Measurements from ENCODE around the gene ANP32D.
"Not testable (repeated sequence)": the region's sequence is repeated elsewhere in the genome, so short reads cannot be mapped to it uniquely, and the experiment has no call there.

ANP32D gene

GRCh38 chr12:48472259-48472658 is at the start of gene ANP32D:
Gene ANP32D, plus strand, starts transcription at chr12:48472559. Its CDS starts 106 bp downstream, at chr12:48472665.
- no peak for DNase-seq

DNA sequence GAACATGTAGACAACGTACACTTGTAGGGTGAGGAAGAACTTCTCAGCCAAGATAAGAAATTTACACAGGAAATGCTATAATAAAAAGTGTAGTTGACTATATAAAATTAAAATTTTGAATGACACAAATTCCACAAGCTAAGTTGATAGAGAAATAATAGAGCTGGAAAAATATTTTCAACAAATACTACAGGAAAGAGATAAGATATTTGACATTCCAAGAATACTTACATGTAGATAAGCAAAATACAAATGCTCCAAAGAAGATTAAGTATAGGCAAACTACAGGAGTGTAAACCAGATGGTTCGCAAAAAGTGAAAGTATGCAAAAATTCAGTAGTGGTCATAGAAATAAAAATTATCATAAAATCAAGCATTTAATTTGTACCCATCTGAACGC is 49.2 kb upstream of the ANP32D start:
- no peak for DNase-seq

DNA sequence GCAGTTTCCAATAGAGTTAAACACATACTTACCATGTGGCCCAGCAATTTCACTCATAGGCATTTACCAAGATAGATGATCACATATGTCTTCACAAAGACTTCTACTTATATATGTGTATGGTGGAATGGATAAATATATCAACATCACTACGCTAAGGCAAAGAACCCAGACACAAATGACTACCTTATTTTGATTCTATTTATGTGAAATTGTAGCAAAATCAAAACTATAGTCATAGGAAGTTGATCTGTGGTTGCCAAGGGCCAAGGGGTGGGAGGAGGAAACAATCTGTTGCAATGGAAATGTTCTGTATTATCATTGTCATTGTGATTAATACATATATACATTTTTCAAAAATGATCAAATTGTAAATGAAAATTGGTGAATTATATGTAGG is 47.7 kb upstream of the ANP32D start:
- no peak for DNase-seq

DNA sequence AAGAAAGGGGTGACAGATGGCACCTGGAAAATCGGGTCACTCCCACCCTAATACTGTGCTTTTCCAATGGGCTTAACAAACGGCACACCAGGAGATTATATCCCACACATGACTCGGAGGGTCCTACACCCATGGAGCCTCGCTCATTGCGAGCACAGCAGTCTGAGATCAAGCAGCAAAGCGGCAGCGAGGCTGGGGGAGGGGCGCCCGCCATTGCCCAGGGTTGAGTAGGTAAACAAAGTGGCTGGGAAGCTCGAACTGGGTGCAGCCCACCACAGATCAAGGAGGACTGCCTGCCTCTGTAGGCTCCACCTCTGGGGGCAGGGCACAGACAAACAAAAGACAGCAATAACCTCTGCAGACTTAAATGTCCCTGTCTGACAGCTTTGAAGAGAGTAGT is 38.3 kb upstream of the ANP32D start:
- DNase-seq, result not testable (repeated sequence)

- no peak for DNase-seq
Observed at GRCh38 chr12:48441069-48441468, 31.3 kb upstream of the ANP32D start.

DNA sequence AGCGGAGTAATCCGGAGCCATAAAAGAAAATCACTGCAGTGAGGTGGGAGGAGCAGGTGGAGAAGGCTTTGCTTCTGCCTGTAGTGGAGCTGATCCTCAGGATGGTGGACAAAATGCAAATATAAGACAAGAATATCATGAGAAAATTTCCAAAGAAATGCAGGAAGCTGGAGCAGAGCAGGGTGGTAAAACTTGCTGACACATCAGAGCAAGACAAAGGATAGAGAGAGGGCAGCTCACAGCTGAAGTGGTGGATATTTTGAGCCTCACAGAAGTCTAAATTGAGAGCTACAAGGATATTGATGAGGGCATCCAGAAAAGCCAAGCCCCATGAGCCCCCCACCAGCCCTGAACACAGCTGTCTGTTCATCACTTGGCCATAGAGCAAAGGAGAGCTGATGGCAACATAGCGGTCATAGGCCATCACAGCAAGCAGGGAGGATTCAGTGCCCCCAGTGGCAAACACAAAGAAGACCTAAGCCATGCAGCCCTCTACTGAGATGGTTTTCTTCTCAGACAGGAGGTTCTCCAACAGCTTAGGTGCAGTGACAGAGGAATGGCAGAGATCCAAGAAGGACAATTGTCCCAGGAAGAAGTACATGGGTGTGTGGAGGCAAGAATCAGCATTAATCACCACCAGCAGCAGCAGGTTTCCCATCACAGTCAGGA is 30.0 kb upstream of the ANP32D start:
- DNase-seq, result no peak

GRCh38 chr12:48445538-48445937 is 26.8 kb upstream of the ANP32D start:
- DNase-seq, result no peak

DNA sequence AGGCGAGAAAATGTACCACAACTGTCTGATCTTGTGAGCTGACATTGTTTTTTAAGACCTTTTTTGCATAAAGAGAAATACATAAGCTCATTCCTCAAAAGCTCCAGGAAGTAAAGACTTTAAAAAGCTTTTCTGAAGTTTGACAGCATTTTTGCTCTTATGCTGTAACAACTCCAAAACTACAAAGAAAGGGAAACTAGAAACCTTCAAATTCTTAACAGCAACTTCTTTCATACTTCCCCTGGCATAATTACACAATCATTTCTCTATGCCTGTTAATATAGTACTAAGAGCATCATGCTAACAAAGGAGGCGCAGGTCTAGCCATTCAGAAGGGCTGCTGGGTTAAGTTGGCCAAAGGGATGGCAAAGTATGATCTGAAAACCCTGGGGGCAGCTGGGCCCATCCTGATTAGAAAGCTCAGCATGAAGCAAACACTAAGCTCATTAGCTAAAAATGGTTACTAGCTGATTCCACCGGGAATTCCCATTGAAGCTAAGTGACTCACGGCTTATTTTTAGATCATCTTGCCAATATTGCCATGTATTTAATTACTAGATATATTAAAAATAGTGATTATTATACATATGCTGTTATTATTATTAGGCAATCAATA is 26.1 kb upstream of the ANP32D start:
- DNase-seq, result no peak

DNA sequence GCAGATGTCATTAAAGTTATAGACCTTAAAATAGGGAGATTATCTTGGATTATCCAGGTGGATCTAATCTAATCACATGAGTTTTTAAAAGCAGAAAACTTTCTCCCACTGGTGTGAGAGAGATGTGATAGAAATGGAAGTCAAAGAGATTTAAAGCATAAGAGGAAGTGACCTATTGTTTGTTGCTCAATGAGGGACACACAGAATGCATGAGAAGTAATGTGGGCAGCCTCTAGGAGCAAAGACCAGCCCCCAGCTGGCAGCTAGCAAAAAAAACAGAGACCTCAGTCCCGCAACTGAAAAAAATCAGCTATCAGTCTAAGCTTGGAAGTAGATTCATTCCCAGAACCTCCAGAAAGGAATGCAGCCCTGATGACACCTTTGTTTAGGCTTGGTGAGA is 24.6 kb upstream of the ANP32D start:
- DNase-seq, result no peak

- no peak for DNase-seq
Observed at GRCh38 chr12:48451372-48451771, 21.0 kb upstream of the ANP32D start.

GRCh38 chr12:48452961-48453360 is 19.4 kb upstream of the ANP32D start:
- DNase-seq, result not testable (repeated sequence)

GRCh38 chr12:48454667-48455066 is 17.7 kb upstream of the ANP32D start:
- no peak for DNase-seq

GRCh38 chr12:48455116-48455515 is 17.2 kb upstream of the ANP32D start:
- no peak for DNase-seq

DNA sequence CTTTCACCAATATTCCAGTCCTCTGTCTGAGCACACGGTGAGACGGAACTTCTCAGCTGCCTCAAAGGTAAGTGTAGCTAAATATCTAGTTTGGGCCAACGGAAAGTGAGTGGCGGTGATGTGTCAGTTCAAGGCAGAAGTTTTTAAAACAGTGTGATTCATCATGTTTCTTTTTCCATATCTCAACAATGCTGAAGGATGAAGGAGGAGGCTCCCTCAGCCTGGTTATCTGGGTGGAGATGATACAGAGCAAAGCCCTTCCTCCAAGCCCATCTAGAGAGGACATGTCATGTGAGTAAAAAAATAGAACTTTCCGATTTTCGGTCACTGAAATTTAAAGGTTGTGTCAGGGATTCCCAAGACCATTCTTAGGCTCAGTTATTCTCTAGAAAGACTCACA is 13.1 kb upstream of the ANP32D start:
- no peak for DNase-seq

DNA sequence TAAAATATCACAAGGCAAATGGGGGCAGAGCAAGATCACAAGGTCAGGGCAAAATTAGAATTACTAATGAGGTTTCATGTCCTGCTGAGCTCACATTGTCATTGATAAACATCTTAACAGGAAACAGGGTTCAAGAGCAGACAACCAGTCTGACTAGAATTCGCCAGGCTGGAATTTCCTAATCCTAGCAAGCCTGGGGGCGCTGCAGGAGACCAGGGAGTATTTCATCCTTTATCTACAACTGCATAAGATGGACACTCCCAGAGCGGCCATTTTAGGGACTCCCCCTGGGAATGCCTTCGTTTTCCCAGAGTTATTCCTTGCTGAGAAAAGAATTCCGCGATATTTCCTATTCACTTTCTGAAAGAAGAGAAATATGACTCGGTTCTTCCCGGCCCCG is 3.3 kb upstream of the ANP32D start:
- not testable (repeated sequence) for DNase-seq

DNA sequence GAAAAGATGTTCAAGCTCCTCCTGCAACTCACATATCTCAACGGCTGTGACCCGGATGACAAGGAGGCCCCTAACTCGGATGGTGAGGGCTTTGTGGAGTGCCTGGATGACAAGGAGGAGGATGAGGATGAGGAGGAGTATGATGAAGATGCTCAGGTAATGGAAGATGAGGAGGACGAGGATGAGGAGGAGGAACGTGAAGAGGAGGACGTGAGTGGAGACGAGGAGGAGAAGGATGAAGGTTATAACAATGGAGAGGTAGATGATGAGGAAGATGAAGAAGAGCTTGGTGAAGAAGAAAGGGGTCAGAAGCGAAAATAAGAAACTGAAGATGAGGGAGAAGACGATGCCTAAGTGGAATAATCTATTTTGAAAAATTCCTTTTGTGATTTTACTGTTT is 702 bp downstream of the ANP32D start:
- no peak for DNase-seq

DNA sequence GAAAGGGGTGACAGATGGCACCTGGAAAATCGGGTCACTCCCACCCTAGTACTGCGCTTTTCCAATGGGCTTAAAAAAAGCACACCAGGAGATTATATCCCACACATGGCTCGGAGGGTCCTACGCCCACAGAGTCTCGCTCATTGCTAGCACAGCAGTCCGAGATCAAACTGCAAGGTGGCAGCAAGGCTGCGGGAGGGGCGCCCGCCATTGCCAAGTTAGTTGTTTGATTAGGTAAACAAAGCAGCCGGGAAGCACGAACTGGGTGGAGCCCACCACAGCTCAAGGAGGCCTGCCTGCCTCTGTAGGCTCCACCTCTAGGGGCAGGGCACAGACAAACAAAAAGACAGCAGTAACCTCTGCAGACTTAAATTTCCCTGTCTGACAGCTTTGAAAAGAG is 2.1 kb downstream of the ANP32D start:
- not testable (repeated sequence) for DNase-seq

- DNase-seq, result no peak
Observed at GRCh38 chr12:48482198-48482597, 9.8 kb downstream of the ANP32D start, which contains the start of gene C12orf54. Gene C12orf54, plus strand, starts transcription at chr12:48482498. Its CDS starts 799 bp downstream, at chr12:48483297.

DNA sequence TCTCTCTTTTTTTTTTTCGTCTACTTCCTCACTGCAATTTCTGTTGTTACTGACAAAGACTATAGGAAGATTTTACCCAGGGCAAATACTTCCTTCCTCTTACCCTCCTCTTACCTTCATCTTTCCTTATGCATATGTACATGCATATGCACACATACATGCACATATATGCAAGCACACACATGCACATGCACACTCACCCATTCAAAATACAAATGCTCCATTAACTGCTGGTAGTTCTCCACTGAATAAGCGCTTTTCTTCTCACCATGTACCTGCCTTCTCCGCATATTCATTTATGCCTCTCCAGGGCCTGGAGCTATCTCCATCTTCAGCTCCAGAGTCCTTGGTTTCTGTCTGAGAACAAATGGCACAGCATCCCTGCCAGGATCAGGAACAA is 10.6 kb downstream of the ANP32D start:
- no peak for DNase-seq

DNA sequence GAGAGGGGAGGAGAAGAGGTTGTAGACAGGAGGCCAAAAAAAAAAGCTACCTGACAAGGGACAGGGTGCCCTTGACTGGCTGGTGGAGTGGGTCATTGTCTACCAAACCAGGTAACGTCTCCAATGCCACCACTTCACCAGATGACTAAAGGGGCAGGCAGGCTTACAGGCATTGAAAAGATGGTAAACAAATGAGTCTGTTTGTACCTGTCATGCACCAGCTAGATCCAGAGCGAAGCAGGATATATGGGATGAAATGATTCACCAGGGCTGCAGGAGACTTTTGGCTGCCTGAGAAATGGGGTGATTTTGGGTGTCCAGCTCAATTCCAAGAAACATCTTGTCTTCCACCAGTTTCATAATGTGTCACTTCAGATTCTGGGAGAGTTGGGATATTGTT is 13.9 kb downstream of the ANP32D start:
- no peak for DNase-seq

GRCh38 chr12:48486679-48487078 is 14.3 kb downstream of the ANP32D start:
- DNase-seq, result no peak

GRCh38 chr12:48489012-48489411 is 16.7 kb downstream of the ANP32D start:
- peak; percentile 45 for DNase-seq

- DNase-seq, result not testable (repeated sequence)
Observed at GRCh38 chr12:48489456-48489855, 17.1 kb downstream of the ANP32D start.

- not testable (repeated sequence) for DNase-seq
Observed at GRCh38 chr12:48500281-48500680, 27.9 kb downstream of the ANP32D start.

DNA sequence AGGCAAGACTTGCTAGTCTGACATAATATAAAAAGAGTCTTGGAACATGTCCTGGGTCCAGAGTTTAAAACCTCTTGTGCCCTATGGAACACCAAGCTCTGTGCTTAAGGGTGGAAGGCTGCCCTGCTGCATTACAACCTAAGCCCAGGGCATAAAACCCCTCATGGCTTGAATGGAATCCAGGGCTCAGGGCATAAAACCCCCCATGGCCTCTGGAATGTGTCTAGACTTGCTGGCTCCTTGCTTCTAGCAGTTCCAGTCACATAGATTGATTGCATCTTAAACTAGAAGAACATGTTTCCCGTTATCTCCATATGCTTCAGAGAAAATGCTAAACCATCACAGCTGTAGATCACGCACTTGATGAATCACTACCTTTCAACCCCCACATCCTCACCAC is 34.5 kb downstream of the ANP32D start:
- not testable (repeated sequence) for DNase-seq

All from kidney glomerular epithelial cell (primary cell).